Measurements from ENCODE around the gene RPA4.
A peak's percentile ranks its signal among the peaks of the same experiment; 100 is the strongest.

Gene RPA4

GRCh38 chrX:96929036-96929435, 45.3 kb downstream of the RPA4 start:
- H3K27ac ChIP-seq: no peak overlapping the region
- CTCF ChIA-PET: no interaction called here
- no peak for TF ChIP-seq CTCF (conservative IDR thresholded peaks at IDR 0.05; ENCODE audit: low read depth)
- DNase-seq (ENCODE audit: low spot score): peak; percentile 0
- POLR2A ChIA-PET (ENCODE audit: low non-redundant PET): no interaction called here

All from RWPE1 (cell line).